Neuronal stem cell (in vitro differentiated cells): ENCODE data around the gene ADCY10.

Experiments used
- DNase-seq: peaks from one replicate; pipeline ENCODE4 v3.0.0-alpha.2; 2013; ENCODE audit warnings: low spot score
- H2AFZ ChIP-seq: one replicate; pipeline ENCODE4 v1.6.1; 2013; ENCODE audit warnings: mild to moderate bottlenecking, low read length, inconsistent platforms
- H2AK5ac ChIP-seq: 2 replicates; pipeline ENCODE4 v1.6.1; 2013; ENCODE audit warnings: low read depth, mild to moderate bottlenecking, inconsistent platforms, low read length, moderate library complexity, mixed read lengths
- H2BK120ac ChIP-seq: 2 replicates; pipeline ENCODE4 v1.6.1; 2013; ENCODE audit warnings: low read depth, mild to moderate bottlenecking, inconsistent platforms, low read length, moderate library complexity, mixed read lengths
- H2BK12ac ChIP-seq: one replicate; pipeline ENCODE4 v1.6.1; 2013; ENCODE audit warnings: low read length, inconsistent platforms
- H2BK15ac ChIP-seq: 2 replicates; pipeline ENCODE4 v1.6.1; 2013; ENCODE audit warnings: mild to moderate bottlenecking, low read length, inconsistent platforms, mixed read lengths
- H2BK5ac ChIP-seq: one replicate; pipeline ENCODE4 v1.6.1; 2013; ENCODE audit warnings: inconsistent platforms, mild to moderate bottlenecking, low read length, moderate library complexity
- H3K14ac ChIP-seq: one replicate; pipeline ENCODE4 v1.6.1; 2013; ENCODE audit warnings: low read length, inconsistent platforms
- H3K18ac ChIP-seq: 2 replicates; pipeline ENCODE4 v1.6.1; 2013; ENCODE audit warnings: low read length, inconsistent platforms
- H3K23ac ChIP-seq: 2 replicates; pipeline ENCODE4 v1.6.1; 2013; ENCODE audit warnings: low read depth, mild to moderate bottlenecking, mixed read lengths, low read length, inconsistent platforms; ENCODE audit not compliant: poor library complexity
- H3K27ac ChIP-seq: replicated peaks from 3 replicates; pipeline ENCODE4 v1.5.1; 2013; ENCODE audit warnings: low read length, inconsistent platforms
- H3K27me3 ChIP-seq, 3 experiments: 2 replicates each; pipeline ENCODE4 v1.6.1; 2013; ENCODE audit warnings: low read length in 3 of 3, mild to moderate bottlenecking in 2 of 3, inconsistent platforms in 1 of 3, low read depth in 1 of 3, mixed read lengths in 1 of 3, moderate library complexity in 1 of 3; ENCODE audit not compliant: control insufficient read depth in 3 of 3, insufficient read depth in 3 of 3
- H3K36me3 ChIP-seq, 2 donors: replicated peaks in 1 of 2; 2 replicates each; pipeline ENCODE4 v1.6.1; 2013; ENCODE audit warnings: low read length in 2 of 2; ENCODE audit not compliant: control insufficient read depth in 2 of 2, insufficient read depth in 2 of 2
- H3K4ac ChIP-seq: 2 replicates; pipeline ENCODE4 v1.6.1; 2013; ENCODE audit warnings: inconsistent platforms, mild to moderate bottlenecking, low read length, moderate library complexity
- H3K4me1 ChIP-seq, 2 donors: 1 replicate in 1 of 2; 2 replicates in 1 of 2; pipeline ENCODE4 v1.6.1; 2013; ENCODE audit warnings: low read length in 2 of 2, low read depth in 1 of 2; ENCODE audit not compliant: control insufficient read depth in 2 of 2, insufficient read depth in 1 of 2
- H3K4me2 ChIP-seq: one replicate; pipeline ENCODE4 v1.6.1; 2013; ENCODE audit warnings: mild to moderate bottlenecking, low read length, inconsistent platforms; ENCODE audit not compliant: insufficient read depth, poor library complexity, severe bottlenecking
- H3K4me3 ChIP-seq, 2 donors: 2 replicates each; pipeline ENCODE4 v1.5.1; 2013; ENCODE audit warnings: low read length in 2 of 2, mild to moderate bottlenecking in 2 of 2, inconsistent platforms in 1 of 2, moderate library complexity in 1 of 2
- H3K79me1 ChIP-seq: one replicate; pipeline ENCODE4 v1.6.1; 2013; ENCODE audit warnings: low read depth, mild to moderate bottlenecking, inconsistent platforms, low read length, moderate library complexity
- H3K9ac ChIP-seq: one replicate; pipeline ENCODE4 v1.6.1; 2013; ENCODE audit warnings: mild to moderate bottlenecking, low read depth, low read length, inconsistent platforms; ENCODE audit not compliant: poor library complexity
- H3K9me3 ChIP-seq, 2 donors: replicated peaks in 1 of 2; 2 replicates each; pipeline versions ENCODE3 to v1.6.1; 2013; ENCODE audit warnings: low read length in 2 of 2, mild to moderate bottlenecking in 2 of 2, inconsistent platforms in 1 of 2, low read depth in 1 of 2, mixed read lengths in 1 of 2, moderate library complexity in 1 of 2; ENCODE audit not compliant: control insufficient read depth in 2 of 2, insufficient read depth in 1 of 2
- H4K8ac ChIP-seq: one replicate; pipeline ENCODE4 v1.6.1; 2013; ENCODE audit warnings: low read depth, mild to moderate bottlenecking, inconsistent platforms, low read length, moderate library complexity
- H4K91ac ChIP-seq: one replicate; pipeline ENCODE4 v1.6.1; 2013; ENCODE audit warnings: low read length, low read depth, mild to moderate bottlenecking, inconsistent platforms; ENCODE audit not compliant: poor library complexity
- WGBS, 2 donors: extraction: QIAGEN DNeasy Blood & Tissue Kit; methylation state at CpG; one replicate each; pipeline ENCODE4 v1.1.7; 2013; ENCODE audit warnings: missing lambda C conversion rate in 2 of 2, mixed read lengths in 1 of 2; ENCODE audit not compliant: insufficient read length in 2 of 2, insufficient replicate concordance in 1 of 2; ENCODE audit errors: extremely low coverage in 2 of 2; 5-methylcytosine and 5-hydroxymethylcytosine counted together

Gene ADCY10

GRCh38 chr1:167802235-167802634, 111.7 kb downstream of the ADCY10 start:
- no peak overlapping the region for H2AK5ac ChIP-seq
- WGBS, 2 donors = no CpG with 5 or more reads among the region's 4 CpGs

GRCh38 chr1:167800251-167800650, 113.7 kb downstream of the ADCY10 start:
- no peak overlapping the region for H3K4ac ChIP-seq
- no peak overlapping the region for H2AK5ac ChIP-seq
- no peak overlapping the region for H4K91ac ChIP-seq
- H3K14ac ChIP-seq = no peak overlapping the region
- no peak overlapping the region for H2BK120ac ChIP-seq
- no peak overlapping the region for H3K9ac ChIP-seq
- no peak overlapping the region for H2BK5ac ChIP-seq
- no peak overlapping the region for H4K8ac ChIP-seq
- H3K4me2 ChIP-seq = no peak overlapping the region
- no peak overlapping the region for H2AFZ ChIP-seq
- H3K4me1 ChIP-seq = peaks cover 4 to 6% of the 10 kb centered on the region in 2 donors
- no peaks in the 10 kb centered on the region for H3K27me3 ChIP-seq
- H2BK12ac ChIP-seq = no peak overlapping the region
- H3K9me3 ChIP-seq = peaks cover 1 to 8% of the 10 kb centered on the region in 2 donors
- H3K4me3 ChIP-seq = no peak overlapping the region
- no peak overlapping the region for H3K27ac ChIP-seq
- no peaks in the 10 kb centered on the region for H3K79me1 ChIP-seq
- no peak overlapping the region for H3K23ac ChIP-seq
- H2BK15ac ChIP-seq = no peak overlapping the region
- no peak for DNase-seq
- WGBS, 2 donors = no CpG with 5 or more reads among the region's 3 CpGs
- no peak overlapping the region for H3K18ac ChIP-seq
- H3K36me3 ChIP-seq = no peaks in the 10 kb centered on the region

More at GRCh38 chr1:167802235-167802634, 111.7 kb downstream of the ADCY10 start:
- no peak overlapping the region for H3K14ac ChIP-seq
- no peak overlapping the region for H2BK120ac ChIP-seq
- H3K23ac ChIP-seq = no peak overlapping the region
- no peak overlapping the region for H4K91ac ChIP-seq
- no peak overlapping the region for H3K27ac ChIP-seq
- H3K79me1 ChIP-seq = no peaks in the 10 kb centered on the region
- H3K9me3 ChIP-seq = peaks cover 1 to 11% of the 10 kb centered on the region in 2 donors
- H2AFZ ChIP-seq = no peak overlapping the region
- H3K4me2 ChIP-seq = no peak overlapping the region
- H3K9ac ChIP-seq = no peak overlapping the region
- no peak overlapping the region for H4K8ac ChIP-seq
- H3K18ac ChIP-seq = no peak overlapping the region
- no peak overlapping the region for H2BK12ac ChIP-seq
- no peaks in the 10 kb centered on the region for H3K4me1 ChIP-seq
- H3K4me3 ChIP-seq = no peak overlapping the region
- H2BK15ac ChIP-seq = no peak overlapping the region
- H3K27me3 ChIP-seq = no peaks in the 10 kb centered on the region
- DNase-seq = no peak
- no peak overlapping the region for H2BK5ac ChIP-seq
- no peaks in the 10 kb centered on the region for H3K36me3 ChIP-seq
- no peak overlapping the region for H3K4ac ChIP-seq

GRCh38 chr1:167799747-167800146, 114.2 kb downstream of the ADCY10 start:
- WGBS, 2 donors = no CpG with 5 or more reads among the region's 4 CpGs
- H3K4ac ChIP-seq = no peak overlapping the region
- H4K8ac ChIP-seq = no peak overlapping the region
- H3K27ac ChIP-seq = no peak overlapping the region
- peaks cover 1 to 8% of the 10 kb centered on the region in 2 donors for H3K9me3 ChIP-seq
- H3K18ac ChIP-seq = no peak overlapping the region
- H3K4me2 ChIP-seq = no peak overlapping the region
- H3K4me3 ChIP-seq = no peak overlapping the region
- no peak overlapping the region for H3K23ac ChIP-seq
- no peak overlapping the region for H2BK120ac ChIP-seq
- no peak overlapping the region for H4K91ac ChIP-seq
- no peaks in the 10 kb centered on the region for H3K79me1 ChIP-seq
- H3K14ac ChIP-seq = no peak overlapping the region
- H2BK12ac ChIP-seq = no peak overlapping the region
- H3K9ac ChIP-seq = no peak overlapping the region
- H2BK15ac ChIP-seq = no peak overlapping the region
- H3K36me3 ChIP-seq = no peaks in the 10 kb centered on the region
- no peak overlapping the region for H2AFZ ChIP-seq
- H2AK5ac ChIP-seq = no peak overlapping the region
- H2BK5ac ChIP-seq = no peak overlapping the region
- peaks cover 4 to 6% of the 10 kb centered on the region in 2 donors for H3K4me1 ChIP-seq
- no peaks in the 10 kb centered on the region for H3K27me3 ChIP-seq
- DNase-seq = no peak

- Histone ChIP-seq H4K91ac (no peak overlapping the region), H3K4me1 (peaks cover 4 to 6% of the 10 kb centered on the region in 2 donors), H3K18ac (no peak overlapping the region), H3K79me1 (no peaks in the 10 kb centered on the region), H3K27ac (no peak overlapping the region), H3K36me3 (no peaks in the 10 kb centered on the region), H2BK120ac (no peak overlapping the region), H3K9me3 (peaks cover 1 to 8% of the 10 kb centered on the region in 2 donors), H2BK15ac (no peak overlapping the region), H2AFZ (no peak overlapping the region), H3K4ac (no peak overlapping the region), H3K9ac (no peak overlapping the region), H2BK12ac (no peak overlapping the region), H3K4me2 (no peak overlapping the region), H3K4me3 (no peak overlapping the region), H3K27me3 (no peaks in the 10 kb centered on the region), H2BK5ac (no peak overlapping the region), H3K23ac (no peak overlapping the region), H4K8ac (no peak overlapping the region), H3K14ac (no peak overlapping the region), H2AK5ac (no peak overlapping the region)
- no CpG with 5 or more reads among the region's 4 CpGs for WGBS, 2 donors
- no peak for DNase-seq
Measured at GRCh38 chr1:167798952-167799351, 115.0 kb downstream of the ADCY10 start.
